ENCODE data around the gene KLF16.

KLF16 gene

GRCh38 chr19:1827566-1828278 is 35.7 kb downstream of the KLF16 start:
- no peak for DNase-seq (ENCODE audit: extremely low read depth, low read depth)
- TF ChIP-seq CTCF (IDR thresholded peaks at IDR 0.05; ENCODE audit: low read depth, low read length), result no peak

GRCh38 chr19:1826557-1827521 is 36.5 kb downstream of the KLF16 start:
- DNase-seq (ENCODE audit: extremely low read depth, low read depth), result no peak
- no peak for TF ChIP-seq CTCF (IDR thresholded peaks at IDR 0.05; ENCODE audit: low read depth, low read length)

- DNase-seq (ENCODE audit: extremely low read depth, low read depth), result no peak
- peak; percentile 90 for TF ChIP-seq CTCF (IDR thresholded peaks at IDR 0.05; ENCODE audit: low read depth, low read length)
Measured at GRCh38 chr19:1825909-1826556, 37.3 kb downstream of the KLF16 start.

- TF ChIP-seq CTCF (IDR thresholded peaks at IDR 0.05; ENCODE audit: low read depth, low read length), result no peak
- no peak for DNase-seq (ENCODE audit: extremely low read depth, low read depth)
Measured at GRCh38 chr19:1824252-1824622, 39.1 kb downstream of the KLF16 start.

GRCh38 chr19:1823539-1824251 is 39.7 kb downstream of the KLF16 start:
- no peak for DNase-seq (ENCODE audit: extremely low read depth, low read depth)
- TF ChIP-seq CTCF (IDR thresholded peaks at IDR 0.05; ENCODE audit: low read depth, low read length), result no peak

- no peak for DNase-seq (ENCODE audit: extremely low read depth, low read depth)
- TF ChIP-seq CTCF (IDR thresholded peaks at IDR 0.05; ENCODE audit: low read depth, low read length), result no peak
Measured at GRCh38 chr19:1823020-1823419, 40.4 kb downstream of the KLF16 start.
